GM12874 (cell line): ENCODE measurements around the gene SHH.

Experiments used
- TF ChIP-seq, protein P1 (sequence below): IDR thresholded peaks from 2 replicates; pipeline ENCODE4 v1.5.1; 2011; ENCODE audit warnings: low read depth, mild to moderate bottlenecking, control low read depth, low read length, moderate library complexity; ENCODE audit not compliant: insufficient read depth

SHH gene

DNA sequence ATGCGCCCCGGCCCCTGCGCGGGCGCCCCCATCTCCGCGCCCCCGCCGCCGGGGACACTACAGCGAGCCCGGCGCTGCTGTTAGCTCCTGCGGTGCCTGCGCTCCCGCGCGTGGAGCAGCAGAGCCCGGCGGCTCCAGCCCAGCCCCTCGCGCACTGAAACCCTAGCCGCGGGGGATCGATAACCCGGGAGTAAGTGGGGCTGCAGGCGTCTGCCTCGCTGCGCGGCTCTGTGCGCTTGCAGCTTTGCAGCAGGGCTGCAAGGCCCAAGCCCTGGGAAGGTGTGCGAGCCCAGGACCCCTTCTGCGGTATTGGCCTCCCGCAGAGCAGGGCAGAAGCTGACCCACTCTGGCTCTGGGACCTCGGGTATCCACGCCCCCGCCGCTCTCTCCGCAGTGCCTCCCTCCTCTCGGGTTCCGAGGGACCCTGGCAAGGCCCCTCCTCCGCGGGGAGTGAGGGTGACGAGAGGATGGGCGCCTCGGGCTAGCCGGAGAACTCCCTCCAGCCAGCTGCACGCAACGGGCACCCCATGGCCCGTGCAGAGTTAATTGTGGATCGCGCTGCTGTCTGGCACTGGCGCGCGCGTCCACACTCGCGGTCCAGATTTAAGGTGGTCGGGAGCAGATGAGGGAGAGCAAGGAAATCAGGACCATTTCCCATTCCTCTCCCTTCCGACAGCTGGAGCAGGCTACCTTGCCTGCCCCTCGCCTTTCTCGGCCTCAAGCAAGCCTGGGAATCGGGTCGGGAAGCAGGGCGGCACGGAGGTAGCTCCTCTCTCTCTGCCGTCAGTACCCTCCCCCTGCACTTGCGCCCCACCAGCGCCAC is 2.1 kb downstream of the SHH start:
- TF ChIP-seq, protein P1, sequence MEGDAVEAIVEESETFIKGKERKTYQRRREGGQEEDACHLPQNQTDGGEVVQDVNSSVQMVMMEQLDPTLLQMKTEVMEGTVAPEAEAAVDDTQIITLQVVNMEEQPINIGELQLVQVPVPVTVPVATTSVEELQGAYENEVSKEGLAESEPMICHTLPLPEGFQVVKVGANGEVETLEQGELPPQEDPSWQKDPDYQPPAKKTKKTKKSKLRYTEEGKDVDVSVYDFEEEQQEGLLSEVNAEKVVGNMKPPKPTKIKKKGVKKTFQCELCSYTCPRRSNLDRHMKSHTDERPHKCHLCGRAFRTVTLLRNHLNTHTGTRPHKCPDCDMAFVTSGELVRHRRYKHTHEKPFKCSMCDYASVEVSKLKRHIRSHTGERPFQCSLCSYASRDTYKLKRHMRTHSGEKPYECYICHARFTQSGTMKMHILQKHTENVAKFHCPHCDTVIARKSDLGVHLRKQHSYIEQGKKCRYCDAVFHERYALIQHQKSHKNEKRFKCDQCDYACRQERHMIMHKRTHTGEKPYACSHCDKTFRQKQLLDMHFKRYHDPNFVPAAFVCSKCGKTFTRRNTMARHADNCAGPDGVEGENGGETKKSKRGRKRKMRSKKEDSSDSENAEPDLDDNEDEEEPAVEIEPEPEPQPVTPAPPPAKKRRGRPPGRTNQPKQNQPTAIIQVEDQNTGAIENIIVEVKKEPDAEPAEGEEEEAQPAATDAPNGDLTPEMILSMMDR, result no peak

DNA sequence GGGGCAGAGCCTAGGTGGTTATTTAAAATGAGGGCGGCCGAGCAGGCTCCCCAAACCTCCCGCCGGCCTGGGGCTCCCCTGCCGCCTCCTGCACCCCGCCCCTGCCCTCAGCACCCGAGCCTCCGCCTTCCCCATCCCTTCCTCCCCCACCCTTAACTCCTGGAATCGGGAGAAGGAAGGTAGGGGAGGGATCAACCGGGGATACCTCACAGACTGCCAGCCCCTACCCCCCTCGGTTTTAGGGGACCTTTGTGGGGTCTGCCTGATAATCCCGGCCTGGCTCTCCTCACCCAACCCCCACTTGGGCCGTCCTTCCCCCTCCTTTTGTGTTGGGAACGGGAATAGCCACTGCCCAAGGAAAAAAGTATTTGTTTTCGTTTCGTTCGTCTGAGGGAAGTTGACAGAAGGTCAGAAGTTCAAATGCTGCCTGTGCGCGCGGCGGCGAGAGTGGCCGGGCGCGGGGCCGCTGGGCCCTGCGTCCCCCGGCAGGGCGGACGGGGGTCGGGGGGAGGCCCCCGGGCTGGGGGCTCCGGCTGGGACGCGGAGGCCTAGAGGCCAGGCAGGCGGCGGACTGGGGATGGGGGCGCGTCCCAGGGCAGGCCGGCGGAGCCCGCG is 2.8 kb downstream of the SHH start:
- TF ChIP-seq, protein P1, result no peak

DNA sequence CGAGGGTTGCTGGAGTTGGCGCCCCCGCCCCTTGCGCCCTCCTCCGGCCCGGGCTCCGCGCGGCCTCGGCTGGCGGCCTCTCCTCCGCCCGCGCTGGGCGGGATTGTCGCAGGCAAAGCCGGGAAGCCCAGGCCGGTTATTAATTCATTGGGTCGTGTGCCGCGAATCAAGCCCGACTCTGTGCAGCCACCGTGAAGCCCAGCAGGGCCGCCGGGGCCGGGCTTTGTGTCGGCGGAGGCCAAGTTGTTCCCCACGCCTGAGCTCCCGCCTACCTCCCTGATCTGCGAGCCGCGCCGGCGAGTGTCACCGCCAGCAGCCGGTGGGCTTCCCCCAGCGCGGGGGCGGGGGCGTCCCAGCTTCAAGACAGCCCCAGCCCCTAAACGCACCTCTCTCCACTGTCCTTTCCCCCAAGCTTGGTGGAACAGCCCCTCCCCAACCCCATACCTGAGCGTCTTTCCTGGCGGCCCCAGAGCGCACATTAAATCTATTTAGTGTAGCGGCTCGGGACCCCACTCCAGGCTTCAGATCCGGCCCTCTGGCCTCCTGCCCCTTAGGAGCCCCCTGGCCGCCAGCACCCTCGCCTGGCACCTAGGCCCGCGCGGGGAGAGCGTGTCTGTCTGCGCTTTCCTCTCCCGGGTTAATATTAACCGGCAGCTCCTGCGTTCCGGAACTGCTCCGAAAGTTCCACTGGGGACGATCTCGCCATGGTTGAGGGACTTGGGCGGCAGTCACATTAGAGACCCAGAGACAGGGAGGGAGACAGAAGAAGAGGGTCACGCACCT is 3.5 kb downstream of the SHH start:
- TF ChIP-seq, protein P1, result no peak

DNA sequence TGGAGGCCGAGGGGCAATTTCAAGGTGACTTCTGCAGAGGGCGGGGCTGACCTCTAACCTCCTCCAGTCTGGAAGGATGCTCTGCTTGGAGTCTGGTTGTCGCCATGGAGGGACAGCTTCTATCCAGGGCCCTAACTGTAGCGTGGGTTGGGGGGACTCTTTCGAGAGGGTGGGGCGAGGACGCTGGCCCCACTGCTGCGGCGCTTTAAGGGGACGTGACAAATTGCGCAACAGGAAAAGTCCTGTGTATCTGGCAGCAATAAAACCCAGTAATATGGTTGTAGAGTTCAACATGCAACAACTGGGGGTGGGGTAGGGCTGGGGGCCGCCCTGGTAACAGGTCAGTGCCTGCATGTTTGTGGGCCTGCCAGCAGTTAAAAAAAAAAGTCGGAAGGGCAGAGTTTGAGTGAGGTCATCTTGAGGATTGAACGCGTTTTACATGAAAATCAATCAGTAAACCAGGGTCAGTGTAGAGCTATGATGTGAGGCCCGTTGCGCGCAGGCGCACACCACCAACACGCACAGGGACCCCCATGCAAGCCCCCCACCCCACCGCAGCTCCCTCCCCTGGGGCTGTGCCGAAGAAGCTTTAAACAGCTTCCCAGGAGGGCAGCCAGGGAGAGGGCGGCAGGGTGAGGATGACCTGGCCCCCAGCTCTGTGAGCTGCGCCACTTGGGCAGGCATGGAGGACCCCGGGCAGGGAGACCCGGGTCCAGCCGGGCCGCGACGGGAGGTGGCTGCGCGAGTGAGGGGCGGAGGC is 4.3 kb downstream of the SHH start:
- TF ChIP-seq, protein P1, result no peak

DNA sequence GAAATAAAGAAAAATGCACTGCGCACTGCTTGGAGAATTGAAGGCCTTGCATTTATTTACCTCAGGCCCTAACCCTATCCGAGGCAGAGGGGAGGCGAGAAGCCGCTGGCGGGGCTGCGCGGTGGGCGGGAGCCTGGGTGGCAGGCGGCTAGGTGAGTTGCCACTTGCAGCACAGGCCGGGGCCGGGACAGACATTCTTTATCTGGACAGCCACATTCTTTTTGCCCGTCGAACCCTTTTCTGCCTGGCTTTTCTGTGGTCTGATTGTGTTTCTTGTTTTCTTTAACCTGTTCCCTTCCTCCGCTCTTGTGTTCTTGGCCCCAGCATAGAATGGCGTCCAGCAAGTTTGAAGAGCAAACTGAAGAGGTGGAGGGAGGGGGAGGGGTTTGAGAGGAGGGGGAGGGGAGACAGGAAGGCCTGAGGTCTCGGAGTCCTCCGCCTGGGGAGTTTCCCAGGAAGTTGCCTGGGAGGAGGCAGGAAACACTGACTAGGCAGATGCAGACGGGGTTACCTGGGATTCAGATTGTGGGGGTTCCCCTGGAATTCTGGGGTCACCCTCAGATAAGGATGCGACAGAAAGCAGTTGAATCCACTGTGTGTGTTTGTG is 5.1 kb downstream of the SHH start:
- TF ChIP-seq, protein P1, result no peak

DNA sequence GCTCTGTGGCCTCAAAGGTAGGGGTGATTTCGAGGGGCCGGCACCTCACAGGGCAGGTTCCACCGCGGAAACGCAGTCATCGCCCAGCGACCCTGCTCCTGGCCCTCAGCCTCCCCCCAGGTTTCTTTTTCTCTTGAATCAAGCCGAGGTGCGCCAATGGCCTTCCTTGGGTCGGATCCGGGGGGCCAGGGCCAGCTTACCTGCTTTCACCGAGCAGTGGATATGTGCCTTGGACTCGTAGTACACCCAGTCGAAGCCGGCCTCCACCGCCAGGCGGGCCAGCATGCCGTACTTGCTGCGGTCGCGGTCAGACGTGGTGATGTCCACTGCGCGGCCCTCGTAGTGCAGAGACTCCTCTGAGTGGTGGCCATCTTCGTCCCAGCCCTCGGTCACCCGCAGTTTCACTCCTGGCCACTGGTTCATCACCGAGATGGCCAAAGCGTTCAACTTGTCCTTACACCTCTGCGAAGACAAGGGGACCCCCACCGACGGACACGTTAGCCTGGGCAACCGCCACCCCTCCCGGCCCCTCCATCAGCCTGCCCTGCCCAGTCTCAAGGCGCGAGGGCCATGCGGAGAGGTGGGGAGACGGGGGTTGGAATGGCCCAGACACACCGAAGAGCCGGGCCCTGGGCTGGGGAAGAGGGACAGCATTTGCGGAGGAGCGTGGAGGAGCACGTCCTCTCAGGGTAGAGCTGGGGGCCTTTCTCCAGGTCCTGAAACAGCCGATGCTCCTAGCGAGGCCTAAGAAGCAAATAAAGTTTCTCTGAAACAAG is 6.0 kb downstream of the SHH start:
- TF ChIP-seq, protein P1, result no peak
